ENCODE measurements around the gene DAGLA.

DNA sequence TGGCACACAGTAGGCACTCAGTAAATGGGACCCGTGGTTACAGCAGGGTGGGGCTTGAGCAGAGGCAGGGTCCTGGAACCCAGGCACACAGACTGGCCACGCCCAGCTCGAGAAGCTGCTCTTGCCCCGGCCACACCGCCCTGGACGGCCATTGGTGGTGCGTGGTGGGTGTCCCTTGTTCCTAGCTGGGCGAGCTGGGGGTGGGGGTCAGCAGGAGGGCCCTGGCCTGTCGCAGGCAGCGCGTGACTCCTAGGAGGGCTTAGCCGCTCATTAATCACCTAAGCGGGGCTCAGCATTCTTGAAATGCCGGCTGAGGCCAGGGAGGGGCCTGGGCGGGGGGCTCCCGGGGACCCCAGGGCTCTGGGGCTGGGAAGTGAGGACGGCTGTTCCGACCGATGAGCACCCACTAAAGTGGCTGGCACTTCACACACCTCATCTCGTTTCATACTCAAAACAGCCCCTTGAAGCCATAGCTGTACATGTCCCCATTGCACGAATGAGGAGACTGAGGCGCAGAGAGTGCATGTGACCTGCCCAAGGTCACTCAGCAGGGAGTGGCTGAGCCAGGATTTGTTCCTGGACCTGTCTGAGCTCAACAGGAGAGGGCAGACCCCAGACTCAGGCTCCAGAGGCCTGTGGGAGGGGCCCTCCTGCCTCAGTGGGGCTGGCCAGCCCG, 83.9 kb downstream of the DAGLA start:
- TF ChIP-seq EZH2 (IDR thresholded peaks at IDR 0.05), result no peak
- TF ChIP-seq POLR2AphosphoS5 (IDR thresholded peaks at IDR 0.05; ENCODE audit: borderline replicate concordance, low read depth, low read length), result no peak

Data from SK-N-MC (cell line).